HG03432 (cell line): ENCODE data around the gene SIAH3.

Experiments
- ATAC-seq: cut with Tn5 transposase; IDR thresholded peaks from one replicate; pipeline ENCODE4 v1.9.1; 2021; ENCODE audit warnings: mild to moderate bottlenecking, moderate library complexity; ENCODE audit not compliant: unreplicated experiment

SIAH3 gene

DNA sequence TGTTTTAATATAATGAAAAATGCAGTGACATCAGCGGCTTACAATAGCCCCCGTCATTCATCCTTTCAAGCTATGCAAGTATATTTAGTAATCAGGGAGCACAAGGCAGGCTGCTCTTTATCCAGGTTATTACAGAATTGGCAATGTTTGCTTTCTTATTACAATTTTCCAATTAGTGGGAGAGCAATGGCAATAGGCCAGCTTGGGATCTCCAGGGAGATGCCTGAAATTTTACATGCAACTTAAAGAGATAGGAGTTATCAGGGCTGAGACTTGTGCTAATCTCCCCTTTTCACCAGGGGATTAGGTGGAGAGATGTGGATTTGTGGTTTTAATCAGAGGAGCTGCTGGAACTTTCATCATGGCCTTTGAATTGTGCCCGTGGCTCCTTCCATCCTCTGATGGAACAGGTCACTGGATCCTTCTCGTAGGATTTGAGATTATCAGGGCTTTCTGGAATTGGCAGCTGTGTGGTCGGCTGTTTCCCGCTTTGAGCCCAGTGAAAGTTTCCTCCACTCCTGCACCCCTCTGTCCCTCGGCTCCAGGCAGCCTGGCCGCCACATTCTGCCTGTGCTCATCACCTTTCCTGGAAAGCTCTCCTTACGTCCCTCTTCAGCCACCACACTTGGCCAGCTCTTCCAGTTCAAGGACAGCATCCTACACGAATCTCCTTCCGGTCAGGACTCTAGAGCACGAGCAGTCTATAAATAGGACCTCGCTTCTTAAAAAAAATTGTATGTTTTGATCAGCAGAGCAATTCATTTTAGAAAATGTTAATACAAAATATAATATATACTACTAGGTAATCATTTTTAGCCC, 102.4 kb downstream of the SIAH3 start:
- ATAC-seq: no peak

- no peak for ATAC-seq
Observed at GRCh38 chr13:45747071-45747470, 104.5 kb downstream of the SIAH3 start.

DNA sequence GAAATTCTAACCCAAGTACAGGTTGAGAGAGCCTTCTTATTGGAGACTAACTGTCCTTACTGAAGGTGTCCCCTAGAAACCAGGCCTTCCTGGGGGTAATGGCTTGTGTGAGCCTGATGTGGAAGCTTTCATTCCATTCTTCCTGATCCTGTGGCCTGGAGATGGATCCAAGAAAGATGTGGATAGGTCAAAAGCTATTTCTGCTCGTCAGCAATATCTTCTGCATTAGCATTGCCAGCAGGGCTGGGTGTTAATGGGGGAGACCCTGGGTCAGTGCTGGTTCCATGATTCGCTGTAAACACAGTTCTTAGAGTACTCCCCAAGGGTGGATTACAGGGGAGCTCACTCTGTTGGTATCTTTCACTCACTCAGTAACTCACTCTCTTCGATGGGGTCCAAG, 106.6 kb downstream of the SIAH3 start:
- ATAC-seq: no peak

DNA sequence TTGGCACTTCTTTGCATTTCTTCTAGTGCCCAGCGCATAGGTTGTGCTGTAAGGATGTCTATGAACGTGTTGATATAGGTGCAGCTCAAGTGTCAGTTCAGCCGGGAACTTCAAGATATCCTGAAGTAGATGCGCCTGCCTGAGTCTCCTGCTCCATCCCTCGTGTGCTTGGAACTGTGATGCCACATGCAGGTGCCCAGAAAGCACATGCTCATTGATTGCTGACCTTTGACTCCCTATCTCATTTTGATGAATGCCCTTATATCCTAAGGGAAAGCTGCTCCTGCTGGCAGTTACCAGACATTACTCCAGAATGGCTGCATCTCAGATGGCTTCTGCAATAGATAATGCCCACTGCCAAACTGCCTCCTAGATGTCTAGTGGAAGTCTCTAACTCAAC, 108.6 kb downstream of the SIAH3 start:
- no peak for ATAC-seq

DNA sequence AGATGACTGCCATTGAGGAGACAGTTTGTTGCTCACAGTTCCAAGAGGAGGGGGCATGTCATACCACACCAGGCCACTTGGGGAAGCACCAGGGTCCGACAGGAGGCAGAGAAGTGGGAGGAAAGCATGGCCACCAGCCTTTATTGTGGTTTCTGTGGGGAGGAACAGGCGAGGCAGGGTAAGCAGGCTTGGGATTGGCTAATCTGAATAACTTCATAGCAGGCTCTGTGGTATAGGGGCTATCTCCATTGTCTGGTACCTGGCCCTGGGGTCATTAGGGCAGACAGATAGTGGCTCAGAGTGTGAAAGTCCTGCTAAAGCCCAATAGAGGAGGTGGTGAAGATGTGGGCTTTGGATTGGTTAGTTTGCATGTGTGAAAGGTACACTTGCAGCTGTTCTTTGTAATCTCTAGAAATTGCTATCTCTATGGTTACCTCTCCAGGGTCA, 114.0 kb downstream of the SIAH3 start:
- no peak for ATAC-seq

- no peak for ATAC-seq
Observed at GRCh38 chr13:45733361-45733760, 118.2 kb downstream of the SIAH3 start.

DNA sequence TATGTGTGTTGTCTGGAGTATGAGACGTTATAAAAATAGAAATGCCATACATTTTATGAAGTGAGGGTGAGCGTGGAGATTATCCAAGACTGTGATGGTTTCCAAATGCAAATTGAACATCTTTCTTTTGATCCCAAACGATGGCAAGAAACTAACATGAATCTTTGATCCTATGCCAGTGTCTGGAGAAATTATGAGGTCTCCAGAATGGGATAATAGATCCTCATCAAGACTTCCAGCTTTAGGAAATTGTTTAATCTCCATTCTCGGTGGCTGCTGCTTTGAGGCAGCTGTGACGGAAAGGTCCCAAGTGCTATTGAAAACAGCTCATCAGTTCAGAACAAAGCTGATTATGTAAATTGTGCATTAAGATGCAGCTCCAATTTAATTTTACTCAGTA, 118.6 kb downstream of the SIAH3 start:
- no peak for ATAC-seq

GRCh38 chr13:45731455-45731854, 120.1 kb downstream of the SIAH3 start:
- no peak for ATAC-seq

- ATAC-seq: peak; percentile 60
Observed at GRCh38 chr13:45728759-45729158, 122.8 kb downstream of the SIAH3 start.
